SK-N-SH (cell line): ENCODE results near the gene AUH. TPM values are rescaled to one million over a fixed set of nuclear protein-coding genes. Genes with fewer than 3 reads are reported as not detected.

ENCODE experiments used
- CTCF ChIA-PET: fragments of 300-600, 350-600 bp; formaldehyde crosslinking; extraction: SDS; loops from one replicate; lab custom pipeline; 2021; lab: Yijun Ruan, JAX
- POLR2A ChIA-PET: fragments of 350-600 bp; sonication (Branson Sonifier 250); formaldehyde crosslinking; extraction: SDS; loops from one replicate; lab custom pipeline; 2020; ENCODE audit warnings: antibody characterized with exemption, inconsistent platforms; lab: Yijun Ruan, JAX
- DNase-seq: peaks from one replicate; pipeline ENCODE4 v3.0.0; 2012
- H2AFZ ChIP-seq: fragments of 200-600 bp; sonication (generic); 2 replicates; pipeline ENCODE4 v1.8.1; 2016; ENCODE audit warnings: antibody characterized with exemption, mild to moderate bottlenecking, low read depth
- H3F3A ChIP-seq: fragments of 200-600 bp; sonication (generic); replicated peaks from 2 replicates; pipeline ENCODE3; 2016; ENCODE audit warnings: antibody characterized with exemption, mild to moderate bottlenecking; ENCODE audit not compliant: insufficient read depth
- H3K27ac ChIP-seq, 2 experiments: fragments of 200-500 bp in 1 of 2; fragments of 200-600 bp in 1 of 2; sonication (Bioruptor generic) in 1 of 2; sonication (generic), shearing (Covaris generic) in 1 of 2; 2 replicates each; pipeline versions ENCODE4 v1.5.1 to v1.6.1; 2014 to 2016; ENCODE audit warnings: low read depth in 2 of 2, inconsistent platforms in 1 of 2, low read length in 1 of 2, mild to moderate bottlenecking in 1 of 2, mixed read lengths in 1 of 2
- H3K27me3 ChIP-seq: fragments of 200-600 bp; sonication (generic), shearing (Covaris generic); 2 replicates; pipeline ENCODE4 v1.6.1; 2016; ENCODE audit warnings: mixed run types; ENCODE audit not compliant: insufficient read depth
- H3K36me3 ChIP-seq, 2 experiments: fragments of 200-500 bp in 1 of 2; fragments of 200-600 bp in 1 of 2; sonication (Bioruptor generic) in 1 of 2; sonication (generic) in 1 of 2; replicated peaks in 1 of 2; 2 replicates each; pipeline versions ENCODE3 to v1.5.1; 2014 to 2016; ENCODE audit warnings: low read length in 1 of 2, mild to moderate bottlenecking in 1 of 2; ENCODE audit not compliant: insufficient read depth in 2 of 2, control insufficient read depth in 1 of 2
- H3K4me1 ChIP-seq, 2 experiments: fragments of 200-500 bp in 1 of 2; fragments of 200-600 bp in 1 of 2; sonication (Bioruptor generic) in 1 of 2; sonication (generic), shearing (Covaris generic) in 1 of 2; 2 replicates each; pipeline versions ENCODE4 v1.5.1 to v1.6.1; 2014 to 2016; ENCODE audit warnings: low read depth in 1 of 2, low read length in 1 of 2, mixed run types in 1 of 2; ENCODE audit not compliant: insufficient read depth in 2 of 2, control insufficient read depth in 1 of 2
- H3K4me2 ChIP-seq: fragments of 200-600 bp; sonication (generic), shearing (Covaris generic); 2 replicates; pipeline ENCODE4 v1.6.1; 2017; ENCODE audit warnings: mixed run types
- H3K4me3 ChIP-seq, 2 experiments: fragments of 200-500 bp in 1 of 2; fragments of 200-600 bp in 1 of 2; sonication (Bioruptor generic) in 1 of 2; sonication (generic), shearing (Covaris generic) in 1 of 2; 2 replicates each; pipeline versions ENCODE4 v1.5.1 to v1.8.1; 2014 to 2016; ENCODE audit warnings: low read depth in 2 of 2, inconsistent platforms in 1 of 2, low read length in 1 of 2, mild to moderate bottlenecking in 1 of 2, mixed read lengths in 1 of 2, moderate library complexity in 1 of 2
- H3K79me2 ChIP-seq: fragments of 200-600 bp; sonication (generic); 2 replicates; pipeline ENCODE4 v1.8.1; 2017; ENCODE audit warnings: mild to moderate bottlenecking; ENCODE audit not compliant: insufficient read depth
- H3K9ac ChIP-seq: fragments of 200-600 bp; sonication (generic); 2 replicates; pipeline ENCODE4 v1.6.1; 2017; ENCODE audit warnings: mixed run types
- H3K9me2 ChIP-seq: fragments of 200-600 bp; sonication (generic); 2 replicates; pipeline ENCODE4 v1.6.1; 2017; ENCODE audit warnings: mixed run types
- H3K9me3 ChIP-seq: fragments of 200-600 bp; sonication (generic); 2 replicates; pipeline ENCODE4 v1.6.1; 2017; ENCODE audit warnings: mixed run types, mild to moderate bottlenecking, moderate library complexity
- H4K20me1 ChIP-seq: fragments of 200-600 bp; sonication (generic); 2 replicates; pipeline ENCODE4 v1.6.1; 2017; ENCODE audit warnings: mild to moderate bottlenecking, mixed run types; ENCODE audit not compliant: insufficient read depth
- CHD2 ChIP-seq: fragments of 150-350 bp; IDR thresholded peaks from 2 replicates; pipeline ENCODE4 v1.6.1; 2018; ENCODE audit warnings: low read length; ENCODE audit not compliant: partially characterized antibody
- ELF1 ChIP-seq: IDR thresholded peaks from 2 replicates; pipeline ENCODE4 v1.4.0; 2012
- FOXM1 ChIP-seq: IDR thresholded peaks from 2 replicates; pipeline ENCODE4 v1.4.0; 2012; ENCODE audit warnings: low read depth, mild to moderate bottlenecking
- GABPA ChIP-seq: IDR thresholded peaks from 2 replicates; pipeline ENCODE4 v1.4.0; 2012; ENCODE audit warnings: low read depth, mild to moderate bottlenecking
- JUND ChIP-seq: IDR thresholded peaks from 2 replicates; pipeline ENCODE4 v1.4.0; 2012
- NFIC ChIP-seq: IDR thresholded peaks from 2 replicates; pipeline ENCODE4 v1.4.0; 2012; ENCODE audit warnings: borderline replicate concordance
- NRF1 ChIP-seq: IDR thresholded peaks from 2 replicates; pipeline ENCODE4 v1.6.1; 2012; ENCODE audit warnings: low read depth, mild to moderate bottlenecking, low read length
- RAD21 ChIP-seq: IDR thresholded peaks from 2 replicates; pipeline ENCODE4 v1.6.1; 2012; ENCODE audit warnings: mild to moderate bottlenecking, low read length
- RCOR1 ChIP-seq: fragments of 150-350 bp; IDR thresholded peaks from 2 replicates; pipeline ENCODE4 v1.6.1; 2017; ENCODE audit warnings: antibody characterized with exemption, low read length
- RXRA ChIP-seq: IDR thresholded peaks from 2 replicates; pipeline ENCODE4 v1.4.0; 2012; ENCODE audit warnings: low read depth, mild to moderate bottlenecking, borderline replicate concordance
- SMC3 ChIP-seq: IDR thresholded peaks from 2 replicates; pipeline ENCODE4 v1.6.1; 2012; ENCODE audit warnings: low read depth, low read length, improper control_type of control experiment
- TCF12 ChIP-seq: IDR thresholded peaks from 2 replicates; pipeline ENCODE4 v1.4.0; 2012
- USF1 ChIP-seq: IDR thresholded peaks from 2 replicates; pipeline ENCODE4 v1.4.0; 2012; ENCODE audit warnings: low read depth, borderline replicate concordance
- WGBS: methylation state at CpG from one replicate; pipeline ENCODE4 v1.1.6; 2017; ENCODE audit warnings: low lambda C conversion rate; 5-methylcytosine and 5-hydroxymethylcytosine counted together
- polyA plus RNA-seq, 3 experiments: library from polyadenylated mRNA; depleted of rRNA; stranded (reverse); fragments of >200 nt; gene quantifications; 2 replicates each; pipeline ENCODE4 v1.2.3, GENCODE V29; 2012
- TF ChIP-seq, protein P1 (sequence below): IDR thresholded peaks from 2 replicates; pipeline ENCODE4 v1.6.1; 2012; ENCODE audit warnings: mild to moderate bottlenecking, low read depth, low read length, moderate library complexity
- TF ChIP-seq, protein P2 (sequence below): fragments of 150-350 bp; IDR thresholded peaks from 2 replicates; pipeline ENCODE4 v1.6.1; 2017; ENCODE audit warnings: antibody characterized with exemption, low read length, low read depth, borderline replicate concordance
- TF ChIP-seq, protein P3 (sequence below): IDR thresholded peaks from 2 replicates; pipeline ENCODE4; 2012
- TF ChIP-seq, protein P4 (sequence below): IDR thresholded peaks from 2 replicates; pipeline ENCODE4 v1.4.0; 2012; ENCODE audit warnings: low read depth, borderline replicate concordance

AUH gene
- polyA plus RNA-seq, 1 of the 3 experiments (the other 2 are of a cell fraction), result 7.6 TPM

- POLR2A ChIA-PET, result no interaction called here
- TF ChIP-seq JUND (no peak), RXRA (no peak), NFIC (no peak), USF1 (no peak)
- TF ChIP-seq, protein P1, sequence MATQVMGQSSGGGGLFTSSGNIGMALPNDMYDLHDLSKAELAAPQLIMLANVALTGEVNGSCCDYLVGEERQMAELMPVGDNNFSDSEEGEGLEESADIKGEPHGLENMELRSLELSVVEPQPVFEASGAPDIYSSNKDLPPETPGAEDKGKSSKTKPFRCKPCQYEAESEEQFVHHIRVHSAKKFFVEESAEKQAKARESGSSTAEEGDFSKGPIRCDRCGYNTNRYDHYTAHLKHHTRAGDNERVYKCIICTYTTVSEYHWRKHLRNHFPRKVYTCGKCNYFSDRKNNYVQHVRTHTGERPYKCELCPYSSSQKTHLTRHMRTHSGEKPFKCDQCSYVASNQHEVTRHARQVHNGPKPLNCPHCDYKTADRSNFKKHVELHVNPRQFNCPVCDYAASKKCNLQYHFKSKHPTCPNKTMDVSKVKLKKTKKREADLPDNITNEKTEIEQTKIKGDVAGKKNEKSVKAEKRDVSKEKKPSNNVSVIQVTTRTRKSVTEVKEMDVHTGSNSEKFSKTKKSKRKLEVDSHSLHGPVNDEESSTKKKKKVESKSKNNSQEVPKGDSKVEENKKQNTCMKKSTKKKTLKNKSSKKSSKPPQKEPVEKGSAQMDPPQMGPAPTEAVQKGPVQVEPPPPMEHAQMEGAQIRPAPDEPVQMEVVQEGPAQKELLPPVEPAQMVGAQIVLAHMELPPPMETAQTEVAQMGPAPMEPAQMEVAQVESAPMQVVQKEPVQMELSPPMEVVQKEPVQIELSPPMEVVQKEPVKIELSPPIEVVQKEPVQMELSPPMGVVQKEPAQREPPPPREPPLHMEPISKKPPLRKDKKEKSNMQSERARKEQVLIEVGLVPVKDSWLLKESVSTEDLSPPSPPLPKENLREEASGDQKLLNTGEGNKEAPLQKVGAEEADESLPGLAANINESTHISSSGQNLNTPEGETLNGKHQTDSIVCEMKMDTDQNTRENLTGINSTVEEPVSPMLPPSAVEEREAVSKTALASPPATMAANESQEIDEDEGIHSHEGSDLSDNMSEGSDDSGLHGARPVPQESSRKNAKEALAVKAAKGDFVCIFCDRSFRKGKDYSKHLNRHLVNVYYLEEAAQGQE, result no peak
- TF ChIP-seq, protein P2, sequence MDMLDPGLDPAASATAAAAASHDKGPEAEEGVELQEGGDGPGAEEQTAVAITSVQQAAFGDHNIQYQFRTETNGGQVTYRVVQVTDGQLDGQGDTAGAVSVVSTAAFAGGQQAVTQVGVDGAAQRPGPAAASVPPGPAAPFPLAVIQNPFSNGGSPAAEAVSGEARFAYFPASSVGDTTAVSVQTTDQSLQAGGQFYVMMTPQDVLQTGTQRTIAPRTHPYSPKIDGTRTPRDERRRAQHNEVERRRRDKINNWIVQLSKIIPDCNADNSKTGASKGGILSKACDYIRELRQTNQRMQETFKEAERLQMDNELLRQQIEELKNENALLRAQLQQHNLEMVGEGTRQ, result no peak
- TF ChIP-seq, all 33 proteins: peak for 0
- Histone ChIP-seq H2AFZ (no peak overlapping the region), H3K9me2 (no peaks in the 10 kb centered on the region), H3K27me3 (no peaks in the 10 kb centered on the region), H3K79me2 (no peaks in the 10 kb centered on the region), H3K27ac (no peak overlapping the region), H3K4me2 (no peak overlapping the region), H3K4me3 (no peak overlapping the region), H3F3A (peaks cover 5% of the 10 kb centered on the region), H3K4me1 (peaks cover 0 to 15% of the 10 kb centered on the region in 2 experiments; a peak in 1 of 4 replicates), H3K36me3 (peaks cover 0 to 8% of the 10 kb centered on the region in 2 experiments), H3K9ac (no peak overlapping the region), H3K9me3 (no peaks in the 10 kb centered on the region), H4K20me1 (no peaks in the 10 kb centered on the region)
- 86% methylated on average over 1 of the region's 1 CpG for WGBS
- CTCF ChIA-PET, result no interaction called here
- no peak for DNase-seq
These were observed 55.5 kb downstream of the AUH start for GRCh38 chr9:91306296-91306630.

GRCh38 chr9:91305596-91306295, 56.0 kb downstream of the AUH start:
- no peak overlapping the region for H3K9ac ChIP-seq
- CTCF ChIA-PET, result no interaction called here
- DNase-seq, result no peak
- 98% methylated on average over 9 of the region's 9 CpGs for WGBS
- peaks cover 0 to 5% of the 10 kb centered on the region in 2 experiments for H3K36me3 ChIP-seq
- POLR2A ChIA-PET, result no interaction called here
- H3K27ac ChIP-seq, result no peak overlapping the region
- H3K9me3 ChIP-seq, result no peaks in the 10 kb centered on the region
- peaks cover 0 to 19% of the 10 kb centered on the region in 2 experiments; a peak in 1 of 4 replicates for H3K4me1 ChIP-seq
- H4K20me1 ChIP-seq, result no peaks in the 10 kb centered on the region
- no peak overlapping the region for H2AFZ ChIP-seq
- H3K9me2 ChIP-seq, result no peaks in the 10 kb centered on the region
- peaks cover 5% of the 10 kb centered on the region for H3F3A ChIP-seq
- H3K4me2 ChIP-seq, result no peak overlapping the region
- H3K4me3 ChIP-seq, result no peak overlapping the region
- no peaks in the 10 kb centered on the region for H3K79me2 ChIP-seq
- H3K27me3 ChIP-seq, result no peaks in the 10 kb centered on the region
- TF ChIP-seq RCOR1 (no peak), USF1 (no peak), TCF12 (no peak), SMC3 (no peak), RAD21 (no peak), FOXM1 (no peak), ELF1 (no peak), GABPA (no peak), NRF1 (no peak), CHD2 (no peak)
- TF ChIP-seq, protein P3, sequence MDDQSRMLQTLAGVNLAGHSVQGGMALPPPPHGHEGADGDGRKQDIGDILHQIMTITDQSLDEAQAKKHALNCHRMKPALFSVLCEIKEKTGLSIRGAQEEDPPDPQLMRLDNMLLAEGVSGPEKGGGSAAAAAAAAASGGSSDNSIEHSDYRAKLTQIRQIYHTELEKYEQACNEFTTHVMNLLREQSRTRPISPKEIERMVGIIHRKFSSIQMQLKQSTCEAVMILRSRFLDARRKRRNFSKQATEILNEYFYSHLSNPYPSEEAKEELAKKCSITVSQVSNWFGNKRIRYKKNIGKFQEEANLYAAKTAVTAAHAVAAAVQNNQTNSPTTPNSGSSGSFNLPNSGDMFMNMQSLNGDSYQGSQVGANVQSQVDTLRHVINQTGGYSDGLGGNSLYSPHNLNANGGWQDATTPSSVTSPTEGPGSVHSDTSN, result no peak
- TF ChIP-seq, protein P4, sequence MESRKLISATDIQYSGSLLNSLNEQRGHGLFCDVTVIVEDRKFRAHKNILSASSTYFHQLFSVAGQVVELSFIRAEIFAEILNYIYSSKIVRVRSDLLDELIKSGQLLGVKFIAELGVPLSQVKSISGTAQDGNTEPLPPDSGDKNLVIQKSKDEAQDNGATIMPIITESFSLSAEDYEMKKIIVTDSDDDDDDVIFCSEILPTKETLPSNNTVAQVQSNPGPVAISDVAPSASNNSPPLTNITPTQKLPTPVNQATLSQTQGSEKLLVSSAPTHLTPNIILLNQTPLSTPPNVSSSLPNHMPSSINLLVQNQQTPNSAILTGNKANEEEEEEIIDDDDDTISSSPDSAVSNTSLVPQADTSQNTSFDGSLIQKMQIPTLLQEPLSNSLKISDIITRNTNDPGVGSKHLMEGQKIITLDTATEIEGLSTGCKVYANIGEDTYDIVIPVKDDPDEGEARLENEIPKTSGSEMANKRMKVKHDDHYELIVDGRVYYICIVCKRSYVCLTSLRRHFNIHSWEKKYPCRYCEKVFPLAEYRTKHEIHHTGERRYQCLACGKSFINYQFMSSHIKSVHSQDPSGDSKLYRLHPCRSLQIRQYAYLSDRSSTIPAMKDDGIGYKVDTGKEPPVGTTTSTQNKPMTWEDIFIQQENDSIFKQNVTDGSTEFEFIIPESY, result no peak
- TF ChIP-seq, protein P2, result no peak
